BE2C (cell line): ENCODE results near the gene C1orf35.

Experiments
- DNase-seq: peaks from one replicate; pipeline ENCODE4 v3.0.0-alpha.2; 2020
- H3K27me3 ChIP-seq: fragments of 250-450 bp; sonication (Bioruptor Pico); 2 replicates; pipeline ENCODE4 v1.5.1; 2020; ENCODE audit warnings: mild to moderate bottlenecking
- H3K36me3 ChIP-seq: fragments of 250-450 bp; sonication (Bioruptor Pico); 2 replicates; pipeline ENCODE4 v1.5.1; 2020; ENCODE audit warnings: mild to moderate bottlenecking
- H3K4me1 ChIP-seq: fragments of 250-450 bp; sonication (Bioruptor Pico); 2 replicates; pipeline ENCODE4 v1.5.1; 2020
- H3K4me3 ChIP-seq: 2 replicates; pipeline ENCODE4 v1.5.1; 2011; ENCODE audit warnings: low read depth, low read length
- H3K9me3 ChIP-seq: fragments of 250-450 bp; sonication (Bioruptor Pico); 2 replicates; pipeline ENCODE4 v1.5.1; 2020
- CTCF ChIP-seq: IDR thresholded peaks from 2 replicates; pipeline ENCODE4 v1.5.1; 2012; ENCODE audit warnings: mild to moderate bottlenecking, low read depth, low read length

Gene C1orf35

GRCh38 chr1:228150120-228150460, 47.0 kb upstream of the C1orf35 start:
- H3K9me3 ChIP-seq: no peaks in the 10 kb centered on the region
- no peaks in the 10 kb centered on the region for H3K27me3 ChIP-seq
- peaks cover 3% of the 10 kb centered on the region for H3K36me3 ChIP-seq
- H3K4me1 ChIP-seq: peaks cover 21% of the 10 kb centered on the region
- TF ChIP-seq CTCF: no peak
- peak; percentile 14 for DNase-seq
- no peak overlapping the region for H3K4me3 ChIP-seq

GRCh38 chr1:228149406-228150119, 46.4 kb upstream of the C1orf35 start, which contains the start of gene GJC2:
Gene GJC2, plus strand, starts transcription at chr1:228149930. Its CDS starts 7,829 bp downstream, at chr1:228157759.
- peak; percentile 61 for DNase-seq
- Histone ChIP-seq H3K36me3 (peaks cover 3% of the 10 kb centered on the region), H3K4me3 (no peak within 1 kb of the TSS), H3K4me1 (peaks cover 21% of the 10 kb centered on the region), H3K9me3 (no peaks in the 10 kb centered on the region), H3K27me3 (no peaks in the 10 kb centered on the region)
- no peak for TF ChIP-seq CTCF

- no peaks in the 10 kb centered on the region for H3K9me3 ChIP-seq
- peak; percentile 16 for DNase-seq
- H3K36me3 ChIP-seq: peaks cover 3% of the 10 kb centered on the region
- peaks cover 21% of the 10 kb centered on the region for H3K4me1 ChIP-seq
- no peak overlapping the region for H3K4me3 ChIP-seq
- no peaks in the 10 kb centered on the region for H3K27me3 ChIP-seq
- TF ChIP-seq CTCF: no peak
These were observed 45.8 kb upstream of the C1orf35 start for GRCh38 chr1:228148935-228149405.

DNA sequence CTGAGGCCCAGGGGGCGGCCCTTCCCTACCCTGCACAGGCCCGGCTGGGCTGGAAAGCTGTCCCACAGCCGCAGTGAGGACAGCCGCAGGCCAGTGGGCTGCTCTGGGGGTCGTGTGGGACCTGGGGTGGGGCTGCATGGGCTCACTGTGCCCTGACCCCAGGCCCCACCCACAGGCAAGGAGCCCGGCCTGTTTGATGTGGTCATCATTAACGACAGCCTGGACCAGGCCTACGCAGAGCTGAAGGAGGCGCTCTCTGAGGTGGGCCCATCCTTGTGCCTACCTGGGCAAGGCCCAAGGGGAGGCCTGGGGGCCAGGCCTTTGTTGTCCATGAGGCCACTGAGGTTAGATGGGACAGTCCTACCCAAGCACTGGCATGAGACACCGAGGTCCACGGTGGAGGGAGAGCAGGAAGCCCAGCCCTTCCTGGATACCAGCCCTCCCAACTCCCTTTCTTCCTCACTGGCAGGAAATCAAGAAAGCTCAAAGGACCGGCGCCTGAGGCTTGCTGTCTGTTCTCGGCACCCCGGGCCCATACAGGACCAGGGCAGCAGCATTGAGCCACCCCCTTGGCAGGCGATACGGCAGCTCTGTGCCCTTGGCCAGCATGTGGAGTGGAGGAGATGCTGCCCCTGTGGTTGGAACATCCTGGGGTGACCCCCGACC, 45.2 kb upstream of the C1orf35 start:
- peak; percentile 8 for DNase-seq
- Histone ChIP-seq H3K9me3 (no peaks in the 10 kb centered on the region), H3K4me3 (no peak overlapping the region), H3K36me3 (peaks cover 3% of the 10 kb centered on the region), H3K4me1 (peaks cover 21% of the 10 kb centered on the region), H3K27me3 (no peaks in the 10 kb centered on the region)
- no peak for TF ChIP-seq CTCF

DNA sequence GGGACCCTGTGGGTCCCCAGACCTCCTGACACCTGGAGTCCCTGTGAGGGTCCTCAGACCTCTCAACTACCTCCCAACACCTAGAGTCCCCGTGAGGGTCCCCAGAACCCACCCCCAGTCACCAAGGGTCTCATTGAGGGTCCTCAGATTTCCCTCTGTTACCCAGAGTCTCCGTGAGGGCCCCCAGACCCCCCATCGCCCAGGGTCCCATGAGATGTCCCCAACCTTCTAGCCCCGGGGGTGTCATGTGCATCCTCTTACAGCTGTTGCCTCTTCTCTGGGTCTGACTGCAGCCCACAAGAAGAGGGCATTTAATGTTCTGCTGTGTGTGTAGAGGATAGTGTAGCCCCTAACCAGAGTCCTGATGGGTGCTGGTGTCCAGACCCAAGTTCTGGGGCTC, 44.6 kb upstream of the C1orf35 start:
- DNase-seq: no peak
- Histone ChIP-seq H3K27me3 (no peaks in the 10 kb centered on the region), H3K36me3 (peaks cover 3% of the 10 kb centered on the region), H3K4me1 (peaks cover 21% of the 10 kb centered on the region), H3K9me3 (no peaks in the 10 kb centered on the region), H3K4me3 (no peak overlapping the region)
- no peak for TF ChIP-seq CTCF

GRCh38 chr1:228147151-228147693, 44.1 kb upstream of the C1orf35 start:
- Histone ChIP-seq H3K27me3 (no peaks in the 10 kb centered on the region), H3K4me1 (peaks cover 22% of the 10 kb centered on the region), H3K4me3 (no peak overlapping the region), H3K36me3 (peaks cover 3% of the 10 kb centered on the region), H3K9me3 (no peaks in the 10 kb centered on the region)
- TF ChIP-seq CTCF: no peak
- DNase-seq: peak; percentile 7
